ENCODE data around the gene RPAIN. TPM values are rescaled to one million over a fixed set of nuclear protein-coding genes. Genes with fewer than 3 reads are reported as not detected.
A peak's percentile ranks its signal among the peaks of the same experiment; 100 is the strongest.

Gene RPAIN
- total and polyA plus RNA-seq, 12 donors = 22.6 to 47.0 (median 29.8) TPM

- Histone ChIP-seq H3K4me1 (no peaks in the 10 kb centered on the region), H3K27me3 (no peaks in the 10 kb centered on the region), H3K36me3 (peaks cover 0 to 100% (median 75%) of the 10 kb centered on the region in 9 donors), H3K4me3 (no peak overlapping the region), H3K9me3 (no peaks in the 10 kb centered on the region), H3K27ac (no peak overlapping the region)
- intact Hi-C loops (cut with DNase I) = no loop called here
- ATAC-seq (peak in 2 of 8 donors; percentile 12 to 47), DNase-seq (no peak)
- 74 to 87% methylated on average over 5 of the region's 5 CpGs for WGBS, 2 donors
- no peak for TF ChIP-seq CTCF (IDR thresholded peaks at IDR 0.05)
These were observed 28.3 kb upstream of the RPAIN start for GRCh38 chr17:5391678-5392077.

- intact Hi-C loops (cut with DNase I) = no loop called here
- no peak for ATAC-seq
- WGBS, 2 donors = 93 to 95% methylated on average over 2 of the region's 2 CpGs
These were observed 23.4 kb upstream of the RPAIN start for GRCh38 chr17:5396612-5397011.

GRCh38 chr17:5399767-5400166 is 20.2 kb upstream of the RPAIN start:
- ATAC-seq (no peak), DNase-seq (no peak)
- no peaks in the 10 kb centered on the region for H3K4me1 ChIP-seq
- intact Hi-C loops (cut with DNase I) = loop anchor here in 1 of 10 donors (10.0 kb wide), 1 partner anchor 45 kb away; no protein-coding TSS in a partner anchor
- no peaks in the 10 kb centered on the region for H3K27me3 ChIP-seq
- no peak overlapping the region for H3K4me3 ChIP-seq
- H3K36me3 ChIP-seq = peaks cover 0 to 100% (median 46%) of the 10 kb centered on the region in 9 donors
- no peaks in the 10 kb centered on the region for H3K9me3 ChIP-seq
- no peak for TF ChIP-seq CTCF (IDR thresholded peaks at IDR 0.05)
- no peak overlapping the region for H3K27ac ChIP-seq
- WGBS, 2 donors = 90 to 97% methylated on average over 6 of the region's 6 CpGs

More at GRCh38 chr17:5396612-5397011, 23.4 kb upstream of the RPAIN start:
- H3K4me3 ChIP-seq = no peak overlapping the region
- no peaks in the 10 kb centered on the region for H3K27me3 ChIP-seq
- H3K27ac ChIP-seq = no peak overlapping the region
- no peak for DNase-seq
- TF ChIP-seq CTCF (IDR thresholded peaks at IDR 0.05) = no peak
- peaks cover 0 to 100% (median 54%) of the 10 kb centered on the region in 9 donors for H3K36me3 ChIP-seq
- no peaks in the 10 kb centered on the region for H3K4me1 ChIP-seq
- no peaks in the 10 kb centered on the region for H3K9me3 ChIP-seq

GRCh38 chr17:5405400-5405799 is 14.6 kb upstream of the RPAIN start:
- ATAC-seq (no peak), DNase-seq (no peak)
- Histone ChIP-seq H3K9me3 (no peaks in the 10 kb centered on the region), H3K4me1 (no peaks in the 10 kb centered on the region), H3K4me3 (no peak overlapping the region), H3K27me3 (no peaks in the 10 kb centered on the region), H3K36me3 (peaks cover 0 to 100% (median 68%) of the 10 kb centered on the region in 9 donors), H3K27ac (no peak overlapping the region)
- no peak for TF ChIP-seq CTCF (IDR thresholded peaks at IDR 0.05)
- WGBS, 2 donors = 87 to 90% methylated on average over 4 of the region's 4 CpGs
- intact Hi-C loops (cut with DNase I) = loop anchor here in 2 of 10 donors (5.0 to 10.0 kb wide), 2 partner anchors 48 to 51 kb away; no protein-coding TSS in a partner anchor
